Measurements from ENCODE around the gene TTC33. TPM values are rescaled to one million over a fixed set of nuclear protein-coding genes. Genes with fewer than 3 reads are reported as not detected.
"Not testable (repeated sequence)": the region's sequence is repeated elsewhere in the genome, so short reads cannot be mapped to it uniquely, and the experiment has no call there.

The TTC33 gene
- polyA plus RNA-seq, 1 donor from 2014 or later = 14.5 TPM

DNA sequence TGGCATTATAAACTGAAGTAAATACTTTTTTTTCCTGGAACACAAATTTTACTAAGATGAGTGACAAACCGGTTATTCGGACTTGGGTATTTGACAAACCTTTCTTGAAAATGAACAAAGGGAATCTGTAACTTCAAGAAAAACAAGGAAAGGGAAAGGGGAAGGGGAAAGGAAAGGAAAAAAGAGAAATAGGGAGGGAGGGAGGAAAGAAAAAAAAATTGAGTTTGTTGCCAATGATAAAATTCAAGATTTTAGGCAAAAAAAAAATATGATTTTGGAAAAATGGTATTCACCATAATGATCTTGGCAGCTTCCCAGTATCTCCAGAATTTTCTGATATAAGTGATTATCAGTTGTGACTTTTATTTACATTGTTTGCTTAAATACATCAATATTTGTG lies 1.6 kb upstream of the TTC33 start:
- Mint-ChIP-seq H3K4me1 (peaks cover 0 to 6% (median 5%) of the 10 kb centered on the region in 3 donors), H3K36me3 (peaks cover 5% of the 10 kb centered on the region), H3K4me3 (peak overlapping the region in 1 of 4 donors; percentile 60), H3K9me3 (no peaks in the 10 kb centered on the region), H3K27me3 (no peaks in the 10 kb centered on the region), H3K27ac (peak overlapping the region in 1 of 3 donors; percentile 46)

DNA sequence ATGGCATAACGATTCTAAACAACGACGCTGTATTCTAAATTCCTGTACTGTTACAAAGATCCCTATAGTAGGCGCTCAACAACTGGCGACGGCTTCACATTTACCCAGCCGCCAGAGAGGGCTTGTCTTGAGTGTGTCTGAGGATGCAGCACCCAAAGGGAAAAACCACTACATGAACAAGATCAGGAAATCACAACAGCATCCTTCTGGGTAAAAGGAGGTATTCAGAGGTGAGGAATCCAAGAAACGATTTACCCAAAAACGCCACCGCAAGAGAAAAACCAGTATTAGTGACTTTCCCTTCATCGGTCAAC lies 711 bp downstream of the TTC33 start:
- peaks cover 5% of the 10 kb centered on the region for H3K36me3 Mint-ChIP-seq
- H3K9me3 Mint-ChIP-seq = no peaks in the 10 kb centered on the region
- no peak overlapping the region for H3K27ac Mint-ChIP-seq
- H3K4me3 Mint-ChIP-seq = no peak overlapping the region
- H3K4me1 Mint-ChIP-seq = peaks cover 13 to 19% (median 18%) of the 10 kb centered on the region in 3 donors
- H3K27me3 Mint-ChIP-seq = no peaks in the 10 kb centered on the region

DNA sequence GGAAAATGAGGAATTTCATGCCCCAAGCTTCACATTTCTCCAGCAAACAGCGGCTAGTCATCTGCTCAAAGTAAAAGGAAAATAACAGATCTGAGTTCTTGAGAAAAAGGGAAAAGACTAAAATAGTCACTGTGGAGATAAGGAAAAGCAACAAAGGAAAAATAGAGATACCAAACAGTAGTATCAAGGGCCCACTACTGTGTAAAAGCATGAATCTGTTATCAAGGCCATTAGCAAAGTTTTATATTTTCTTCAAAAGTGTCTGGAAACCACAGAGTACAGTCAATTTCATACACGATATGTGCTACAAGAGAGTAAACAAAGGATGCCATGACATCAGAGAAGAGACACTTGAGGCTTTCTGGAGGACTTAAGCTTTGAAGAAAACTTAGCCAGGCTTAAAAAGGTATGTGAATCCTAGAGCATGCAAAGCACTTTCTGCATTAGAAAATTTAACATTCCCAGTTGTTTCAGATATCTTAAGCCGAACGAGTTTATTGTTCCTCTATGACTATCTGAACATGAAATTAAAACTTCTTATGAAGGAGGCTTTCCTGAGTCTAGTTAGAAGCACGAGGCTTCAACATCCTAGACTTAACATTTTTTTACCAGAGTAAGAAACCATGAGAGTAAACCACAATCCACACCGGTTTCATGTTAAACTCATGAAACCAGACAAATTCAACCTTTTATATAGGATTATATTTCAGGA lies 1.2 kb downstream of the TTC33 start:
- peaks cover 5% of the 10 kb centered on the region for H3K36me3 Mint-ChIP-seq
- H3K9me3 Mint-ChIP-seq = no peaks in the 10 kb centered on the region
- no peak overlapping the region for H3K27ac Mint-ChIP-seq
- H3K27me3 Mint-ChIP-seq = no peaks in the 10 kb centered on the region
- peaks cover 13 to 19% (median 18%) of the 10 kb centered on the region in 3 donors for H3K4me1 Mint-ChIP-seq
- no peak overlapping the region for H3K4me3 Mint-ChIP-seq

DNA sequence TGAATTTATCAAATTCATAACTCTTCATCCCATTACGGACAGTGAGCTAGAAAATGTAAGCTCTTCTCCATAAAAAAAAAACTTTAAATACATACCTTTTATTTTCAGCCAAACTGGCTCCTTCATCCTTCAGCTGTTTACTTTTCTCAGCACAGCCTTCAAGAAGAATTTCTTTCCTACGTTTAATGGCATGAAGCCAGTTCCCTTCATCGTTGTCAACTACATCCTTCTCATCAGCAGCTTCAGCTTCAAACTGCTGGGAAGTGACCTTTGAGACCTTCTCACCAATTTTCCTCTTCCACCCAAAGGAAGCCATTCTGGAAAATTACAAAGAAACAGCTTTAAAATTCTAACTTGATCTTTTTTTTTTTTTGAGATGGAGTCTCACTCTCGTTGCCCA lies 9.1 kb downstream of the TTC33 start:
- Mint-ChIP-seq H3K4me3 (no peak overlapping the region), H3K4me1 (peaks cover 22 to 30% (median 25%) of the 10 kb centered on the region in 3 donors), H3K27me3 (no peaks in the 10 kb centered on the region), H3K9me3 (no peaks in the 10 kb centered on the region), H3K27ac (no peak overlapping the region), H3K36me3 (peaks cover 14% of the 10 kb centered on the region)

DNA sequence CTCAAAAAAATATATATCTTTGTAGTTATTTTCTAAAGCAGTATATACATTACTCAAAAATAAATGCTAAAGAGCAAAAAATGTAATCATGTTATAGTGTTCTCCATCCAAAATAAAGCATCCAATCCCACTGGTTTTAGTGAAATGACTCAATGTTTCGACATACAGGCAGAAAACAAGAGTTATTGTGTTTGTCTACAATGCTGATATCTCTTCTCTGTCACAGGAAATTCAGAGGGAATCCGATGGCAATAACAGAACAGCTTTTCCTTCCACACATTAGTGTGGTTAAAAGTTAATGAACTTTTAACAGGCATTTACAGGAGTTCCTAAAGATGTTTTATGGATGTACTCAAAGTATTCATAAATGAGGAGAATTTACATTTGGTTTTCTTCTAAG lies 12.0 kb downstream of the TTC33 start:
- peaks cover 0 to 6% (median 0%) of the 10 kb centered on the region in 3 donors for H3K9me3 Mint-ChIP-seq
- H3K27me3 Mint-ChIP-seq = no peaks in the 10 kb centered on the region
- no peak overlapping the region for H3K27ac Mint-ChIP-seq
- peaks cover 12 to 17% (median 14%) of the 10 kb centered on the region in 3 donors for H3K4me1 Mint-ChIP-seq
- H3K36me3 Mint-ChIP-seq = peaks cover 21% of the 10 kb centered on the region
- no peak overlapping the region for H3K4me3 Mint-ChIP-seq

DNA sequence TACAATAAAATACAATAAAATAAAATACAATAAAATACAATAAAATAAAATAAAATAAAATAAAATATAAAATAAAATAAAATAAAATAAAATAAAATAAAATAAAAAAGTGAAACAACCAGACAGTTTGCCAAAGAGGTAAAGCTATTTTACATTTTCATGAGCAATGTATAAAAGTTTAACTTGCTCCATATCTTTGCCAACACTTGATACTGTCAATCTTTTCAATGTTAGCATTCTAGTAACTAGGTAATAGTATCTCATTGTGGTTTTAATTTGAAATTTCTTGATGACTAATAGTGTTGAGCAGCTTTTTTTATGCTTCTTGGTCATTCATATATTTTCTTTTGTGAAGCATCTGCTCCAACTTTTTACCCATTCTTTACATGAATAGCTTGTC lies 17.3 kb downstream of the TTC33 start:
- Mint-ChIP-seq H3K27ac (no peak overlapping the region), H3K36me3 (peaks cover 14% of the 10 kb centered on the region), H3K9me3 (peaks cover 0 to 6% (median 0%) of the 10 kb centered on the region in 3 donors), H3K27me3 (no peaks in the 10 kb centered on the region), H3K4me1 (peaks cover 0 to 5% (median 4%) of the 10 kb centered on the region in 3 donors), H3K4me3 (no peak overlapping the region)

DNA sequence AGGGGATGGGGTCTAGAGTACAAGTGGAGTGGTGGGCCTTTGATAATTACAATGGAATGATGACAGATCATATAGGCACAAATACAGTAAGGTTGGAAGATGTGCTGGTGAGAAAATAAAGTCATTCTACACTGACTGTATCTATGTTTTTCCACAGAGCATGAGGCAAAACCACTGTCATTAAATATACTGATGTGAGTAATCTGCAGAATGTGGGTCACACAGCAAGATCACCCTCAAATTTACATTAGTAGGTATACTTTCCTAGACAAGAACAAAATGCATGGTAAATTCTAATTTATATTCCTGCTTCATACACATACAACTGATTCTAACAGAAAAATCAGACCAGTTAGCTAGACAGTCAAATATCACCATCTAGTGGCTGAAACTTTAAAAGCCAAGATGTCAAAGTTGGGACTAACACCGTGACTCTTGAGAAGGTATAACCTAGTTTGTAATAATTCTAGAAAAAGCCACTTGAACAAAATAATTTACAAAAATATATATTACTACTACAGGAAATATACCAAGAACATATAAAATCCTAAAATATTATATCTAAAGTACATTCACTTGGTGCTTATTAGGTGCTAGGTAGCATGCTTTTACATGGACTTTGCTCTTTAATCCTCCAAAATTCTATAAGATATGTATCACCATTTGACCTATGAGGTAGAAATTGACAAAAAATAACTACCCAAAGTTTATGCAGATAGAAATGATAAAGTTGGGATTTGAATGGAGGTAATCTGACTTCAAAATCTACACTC lies 19.5 kb downstream of the TTC33 start:
- Mint-ChIP-seq H3K36me3 (peaks cover 13% of the 10 kb centered on the region), H3K4me1 (peaks cover 0 to 2% (median 0%) of the 10 kb centered on the region in 3 donors), H3K27me3 (no peaks in the 10 kb centered on the region), H3K4me3 (no peak overlapping the region), H3K27ac (no peak overlapping the region), H3K9me3 (peaks cover 0 to 6% (median 0%) of the 10 kb centered on the region in 3 donors)

DNA sequence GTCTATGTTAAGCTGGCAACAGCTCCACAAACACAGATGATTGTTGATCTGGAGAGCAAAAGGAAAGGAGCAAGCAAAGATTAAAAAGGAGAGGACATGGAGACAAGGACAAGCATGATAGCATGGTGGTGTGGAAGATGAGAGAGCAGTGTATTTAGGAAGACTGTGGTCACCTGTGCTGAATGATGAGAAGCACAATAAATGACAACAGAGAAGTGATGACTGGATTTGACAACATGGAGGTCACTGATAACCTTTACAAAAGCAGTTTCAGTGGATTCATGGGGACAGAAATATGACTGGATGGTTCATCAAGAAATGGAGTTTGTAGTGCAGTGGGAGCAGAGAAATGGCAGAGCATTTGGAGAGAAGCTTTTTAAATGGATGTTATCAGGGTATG lies 20.2 kb downstream of the TTC33 start:
- peaks cover 0 to 5% (median 0%) of the 10 kb centered on the region in 3 donors for H3K4me1 Mint-ChIP-seq

DNA sequence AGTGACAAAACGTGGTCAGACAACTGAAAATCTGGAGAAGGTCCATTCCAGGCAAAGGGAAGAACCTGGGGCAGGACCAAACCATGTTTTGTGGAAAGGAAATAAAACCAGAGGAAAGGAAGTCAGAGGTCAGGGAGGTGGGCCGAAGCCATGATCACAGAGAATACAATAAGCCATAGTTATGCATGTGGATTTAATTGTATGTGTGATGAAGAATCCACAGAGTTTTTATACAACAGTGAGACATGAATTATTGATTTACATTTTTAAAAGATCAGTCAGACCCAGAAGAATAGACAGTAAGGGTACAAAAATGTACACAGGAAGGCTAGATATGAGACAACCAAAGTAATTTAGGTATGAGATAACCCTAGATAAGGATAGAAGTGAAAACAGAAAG lies 20.8 kb downstream of the TTC33 start:
- Mint-ChIP-seq H3K9me3 (no peaks in the 10 kb centered on the region), H3K4me1 (peaks cover 0 to 5% (median 0%) of the 10 kb centered on the region in 3 donors), H3K36me3 (peaks cover 4% of the 10 kb centered on the region), H3K27me3 (no peaks in the 10 kb centered on the region), H3K27ac (no peak overlapping the region), H3K4me3 (no peak overlapping the region)

More for the DNA sequence above, 20.2 kb downstream of the TTC33 start:
- H3K4me3 Mint-ChIP-seq = no peak overlapping the region
- no peaks in the 10 kb centered on the region for H3K27me3 Mint-ChIP-seq
- H3K36me3 Mint-ChIP-seq = peaks cover 8% of the 10 kb centered on the region
- H3K9me3 Mint-ChIP-seq = peaks cover 0 to 4% (median 0%) of the 10 kb centered on the region in 3 donors
- peak overlapping the region in 1 of 3 donors; percentile 3 for H3K27ac Mint-ChIP-seq

DNA sequence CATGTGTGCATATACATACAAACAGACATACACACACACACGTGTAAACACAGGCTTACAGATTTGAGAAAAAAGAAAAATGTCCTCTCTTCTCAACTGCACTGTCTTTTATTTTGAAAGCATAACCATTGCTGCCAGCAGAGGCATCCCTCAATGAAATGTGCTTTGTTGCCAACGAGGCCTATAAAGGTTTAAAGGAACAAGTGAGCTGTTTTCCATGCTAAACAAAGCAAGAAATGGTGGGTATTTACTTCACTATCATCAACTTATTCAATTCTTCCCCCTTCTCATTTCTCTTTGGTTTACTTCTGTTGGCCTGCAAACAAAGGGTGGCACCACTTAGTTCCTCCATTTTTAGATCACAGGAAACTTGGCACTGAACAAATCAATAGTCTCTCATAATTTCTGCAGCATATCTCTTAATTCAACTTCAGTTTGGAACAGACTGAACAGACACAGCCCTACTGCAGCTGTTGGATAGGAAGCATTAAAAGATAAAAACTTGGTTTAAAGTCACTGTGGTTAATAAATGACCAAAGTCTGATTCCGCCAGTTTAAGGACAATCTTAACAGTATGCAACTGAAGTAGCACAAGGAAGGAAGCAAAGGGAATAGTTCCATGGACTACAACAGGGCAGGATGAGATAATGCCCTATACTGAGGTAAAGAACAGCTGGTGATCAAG lies 21.7 kb downstream of the TTC33 start:
- H3K27ac Mint-ChIP-seq = no peak overlapping the region
- no peaks in the 10 kb centered on the region for H3K9me3 Mint-ChIP-seq
- H3K36me3 Mint-ChIP-seq = peaks cover 4% of the 10 kb centered on the region
- H3K4me3 Mint-ChIP-seq = no peak overlapping the region
- H3K27me3 Mint-ChIP-seq = no peaks in the 10 kb centered on the region
- H3K4me1 Mint-ChIP-seq = peaks cover 0 to 5% (median 0%) of the 10 kb centered on the region in 3 donors

DNA sequence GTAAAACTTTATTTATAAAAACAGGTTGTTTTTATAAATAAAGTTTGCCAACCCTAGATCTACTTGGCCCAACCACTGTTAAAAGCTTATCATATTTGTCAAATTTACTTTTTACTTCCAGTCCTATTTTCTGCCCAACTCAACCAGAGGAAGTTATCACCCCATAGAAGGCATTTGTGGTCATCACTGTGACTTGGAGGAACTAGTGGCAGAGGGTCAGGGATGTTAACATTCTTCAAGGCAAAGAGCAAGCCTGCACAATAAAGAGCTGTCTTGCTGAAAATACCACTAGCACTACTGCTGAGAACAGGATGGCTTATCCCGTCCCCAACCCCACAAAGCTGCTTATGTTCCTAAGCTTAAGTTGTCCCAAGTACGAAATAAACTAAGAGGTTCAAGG lies 22.3 kb downstream of the TTC33 start:
- Mint-ChIP-seq H3K36me3 (peaks cover 2% of the 10 kb centered on the region), H3K27me3 (no peaks in the 10 kb centered on the region), H3K9me3 (no peaks in the 10 kb centered on the region), H3K4me3 (no peak overlapping the region), H3K27ac (no peak overlapping the region), H3K4me1 (peaks cover 0 to 5% (median 0%) of the 10 kb centered on the region in 3 donors)

DNA sequence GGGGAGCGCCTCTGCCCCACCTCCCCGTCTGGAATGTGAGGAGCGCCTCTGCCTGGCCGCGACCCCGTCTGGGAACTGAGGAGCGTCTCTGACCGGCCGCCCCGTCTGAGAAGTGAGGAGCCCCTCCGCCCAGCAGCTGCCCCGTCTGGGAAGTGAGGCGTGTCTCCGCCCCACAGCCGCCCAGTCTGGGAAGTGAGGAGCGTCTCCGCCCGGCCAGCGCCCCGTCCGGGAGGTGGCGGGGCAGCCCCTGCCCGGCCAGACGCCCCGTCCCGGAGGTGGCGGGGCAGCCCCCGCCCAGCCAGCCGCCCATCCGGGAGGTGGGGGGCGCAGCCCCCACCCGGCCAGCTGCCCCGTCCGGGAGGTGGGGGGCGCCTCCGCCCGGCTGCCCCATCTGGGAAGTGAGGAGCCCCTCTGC lies 33.3 kb downstream of the TTC33 start:
- H3K4me3 Mint-ChIP-seq, H3K9me3 Mint-ChIP-seq, H3K27me3 Mint-ChIP-seq, H3K4me1 Mint-ChIP-seq, H3K27ac Mint-ChIP-seq: not testable (repeated sequence)
- peaks cover 20% of the 10 kb centered on the region for H3K36me3 Mint-ChIP-seq

DNA sequence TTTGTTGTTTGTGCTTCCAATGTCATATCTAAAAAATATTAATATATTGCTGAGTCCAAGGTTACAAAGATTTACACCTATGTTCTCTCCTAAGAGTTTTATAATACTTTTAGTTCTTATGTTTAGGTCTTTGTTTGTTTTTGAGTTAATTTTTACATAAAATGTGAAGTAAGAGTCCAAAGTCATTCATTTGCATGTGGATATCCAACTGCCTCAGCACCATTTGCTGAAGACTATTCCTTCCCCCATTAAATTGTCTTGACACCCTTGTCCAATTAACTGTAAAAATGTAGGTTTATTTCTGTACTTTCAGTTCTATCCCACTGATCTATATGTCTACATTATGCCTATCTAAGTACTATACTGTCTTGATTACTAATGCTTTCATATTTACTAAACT lies 35.7 kb downstream of the TTC33 start:
- Mint-ChIP-seq H3K27ac (no peak overlapping the region), H3K4me3 (no peak overlapping the region), H3K36me3 (peaks cover 13% of the 10 kb centered on the region), H3K27me3 (no peaks in the 10 kb centered on the region), H3K9me3 (peaks cover 0 to 6% (median 2%) of the 10 kb centered on the region in 3 donors), H3K4me1 (peaks cover 1 to 5% (median 4%) of the 10 kb centered on the region in 3 donors)

DNA sequence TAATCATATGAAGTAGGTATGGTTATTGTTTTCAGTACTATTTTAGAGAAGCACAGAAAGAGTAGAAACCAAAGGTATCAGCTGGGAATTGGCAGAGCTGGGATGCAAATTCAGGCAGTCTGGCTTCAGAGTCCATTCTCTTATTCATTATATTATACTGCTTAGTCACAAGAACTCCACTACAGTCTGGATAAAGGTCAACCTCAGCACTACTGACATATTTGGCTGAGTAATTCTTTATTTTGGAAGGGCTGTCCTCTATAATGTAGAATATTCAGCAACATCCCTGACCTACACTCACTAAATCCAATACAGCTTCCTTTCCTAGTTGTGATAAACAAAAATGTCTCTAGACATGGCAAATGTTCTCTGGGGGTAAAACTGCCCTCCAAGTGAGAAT lies 38.5 kb downstream of the TTC33 start:
- no peak overlapping the region for H3K4me3 Mint-ChIP-seq
- peaks cover 1 to 5% (median 4%) of the 10 kb centered on the region in 3 donors for H3K4me1 Mint-ChIP-seq
- peaks cover 12% of the 10 kb centered on the region for H3K36me3 Mint-ChIP-seq
- H3K27ac Mint-ChIP-seq = no peak overlapping the region
- H3K27me3 Mint-ChIP-seq = no peaks in the 10 kb centered on the region
- H3K9me3 Mint-ChIP-seq = peaks cover 0 to 6% (median 2%) of the 10 kb centered on the region in 3 donors

DNA sequence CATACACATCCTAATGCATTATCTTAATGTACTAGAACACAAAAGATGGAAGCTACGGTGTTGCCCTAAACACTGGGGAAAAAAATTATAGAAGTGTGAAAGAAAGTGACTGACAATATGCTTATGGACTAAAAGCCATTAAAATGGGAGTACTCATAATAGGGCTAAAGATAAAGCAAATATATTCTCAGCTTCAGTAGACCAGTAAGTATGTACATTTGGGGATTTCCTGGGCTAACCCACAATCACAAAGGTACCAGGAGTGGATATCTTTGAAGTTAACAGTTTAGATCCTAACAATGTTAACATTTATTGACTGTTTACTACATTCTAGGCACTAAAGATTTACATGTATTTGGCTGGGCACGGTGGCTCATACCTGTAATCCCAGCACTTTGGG lies 39.2 kb downstream of the TTC33 start:
- Mint-ChIP-seq H3K27me3 (no peaks in the 10 kb centered on the region), H3K4me3 (no peak overlapping the region)

More for the DNA sequence above, 39.2 kb downstream of the TTC33 start:
- Mint-ChIP-seq H3K27ac (peak overlapping the region in 1 of 3 donors; percentile 54), H3K4me1 (peaks cover 1 to 5% (median 4%) of the 10 kb centered on the region in 3 donors), H3K36me3 (peaks cover 13% of the 10 kb centered on the region), H3K9me3 (peaks cover 0 to 5% (median 1%) of the 10 kb centered on the region in 3 donors)
